Hematopoietic multipotent progenitor cell treated with erythropoietin and hydrocortisone succinate and interleukin-3 and kit ligand, for 17 days (in vitro differentiated cells): ENCODE data around the gene SCN9A.
"Not testable (repeated sequence)": the region's sequence is repeated elsewhere in the genome, so short reads cannot be mapped to it uniquely, and the experiment has no call there.

Experiments
- DNase-seq: peaks from one replicate; pipeline ENCODE4 v3.0.0-alpha.2; 2015; ENCODE audit warnings: low spot score

SCN9A gene

DNA sequence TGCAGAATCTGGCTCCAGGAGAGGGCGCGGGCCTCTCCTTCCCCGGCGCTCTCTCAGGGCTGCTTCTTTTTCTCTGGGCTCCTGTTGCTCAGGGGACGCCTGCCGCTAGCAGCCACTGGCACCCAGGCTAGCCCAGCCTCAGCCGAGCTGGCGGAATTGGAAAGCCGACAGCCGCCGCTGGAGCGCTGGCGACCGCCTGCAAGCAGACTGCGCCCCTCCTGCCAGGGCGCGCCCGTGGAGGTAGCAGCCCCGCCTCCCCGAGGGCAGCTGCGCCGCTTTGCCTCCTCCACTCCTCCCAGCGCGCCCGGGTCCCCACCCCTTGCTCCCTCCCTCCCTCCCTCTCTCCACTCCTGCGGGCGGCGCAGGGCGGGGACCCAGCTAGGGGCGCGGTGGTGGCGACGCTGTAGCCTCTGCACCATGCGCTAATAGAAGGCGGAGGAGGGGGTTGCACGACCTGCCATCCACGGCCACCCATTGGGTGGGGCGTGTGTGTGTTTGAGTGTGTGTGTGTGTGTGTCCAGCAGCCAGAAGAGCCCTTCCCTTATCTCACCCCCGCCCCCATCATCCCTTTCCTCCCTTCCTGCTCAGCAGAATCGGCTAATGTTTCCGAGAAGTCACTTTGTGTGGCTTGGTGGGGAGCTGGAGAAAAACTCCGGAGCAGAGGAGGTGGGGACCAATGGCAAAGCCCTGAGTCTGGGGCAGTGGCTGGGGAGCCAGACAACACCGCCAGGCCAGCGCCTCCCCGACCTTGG, at the start of gene SCN9A:
Gene SCN9A (minus strand): TSS at position 209 of the 752 bp plus-strand sequence. CDS start 64,188 bp downstream, outside the sequence.
- DNase-seq: peak; percentile 54

DNA sequence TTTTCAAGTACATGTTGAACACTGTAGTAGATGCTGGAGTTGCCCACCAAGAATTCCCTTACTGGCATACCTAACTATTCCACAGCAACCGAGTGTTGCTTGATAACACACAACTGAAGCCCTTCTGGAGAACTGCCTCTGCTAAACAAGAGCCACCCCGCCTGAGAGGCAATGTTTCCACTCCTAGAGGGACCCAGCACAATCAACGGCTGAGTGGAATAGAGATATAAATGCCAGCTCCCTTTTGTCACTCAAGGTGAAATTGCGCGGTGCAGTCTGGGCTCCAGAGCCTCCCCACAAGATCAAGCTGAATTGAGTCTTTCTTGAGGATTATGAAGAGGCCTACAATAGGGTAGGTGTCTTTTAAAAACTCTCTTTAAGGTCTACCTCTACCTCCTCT, 49.1 kb upstream of the SCN9A start:
- DNase-seq: no peak

DNA sequence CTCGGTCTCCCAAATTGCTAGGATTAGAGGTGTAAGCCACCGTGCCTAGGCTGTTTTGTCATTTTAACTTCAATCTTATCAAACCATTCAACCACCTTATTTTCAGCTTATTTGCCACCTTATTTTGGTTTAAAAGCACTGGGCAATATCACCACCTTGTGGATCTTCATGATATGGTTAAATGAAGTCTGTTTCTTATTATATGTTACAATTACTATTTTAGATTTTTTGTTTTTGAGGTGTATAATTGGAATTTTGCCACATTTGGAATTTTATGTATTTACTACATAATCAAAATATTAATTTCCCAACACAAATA, 43.8 kb upstream of the SCN9A start:
- DNase-seq: no peak

DNA sequence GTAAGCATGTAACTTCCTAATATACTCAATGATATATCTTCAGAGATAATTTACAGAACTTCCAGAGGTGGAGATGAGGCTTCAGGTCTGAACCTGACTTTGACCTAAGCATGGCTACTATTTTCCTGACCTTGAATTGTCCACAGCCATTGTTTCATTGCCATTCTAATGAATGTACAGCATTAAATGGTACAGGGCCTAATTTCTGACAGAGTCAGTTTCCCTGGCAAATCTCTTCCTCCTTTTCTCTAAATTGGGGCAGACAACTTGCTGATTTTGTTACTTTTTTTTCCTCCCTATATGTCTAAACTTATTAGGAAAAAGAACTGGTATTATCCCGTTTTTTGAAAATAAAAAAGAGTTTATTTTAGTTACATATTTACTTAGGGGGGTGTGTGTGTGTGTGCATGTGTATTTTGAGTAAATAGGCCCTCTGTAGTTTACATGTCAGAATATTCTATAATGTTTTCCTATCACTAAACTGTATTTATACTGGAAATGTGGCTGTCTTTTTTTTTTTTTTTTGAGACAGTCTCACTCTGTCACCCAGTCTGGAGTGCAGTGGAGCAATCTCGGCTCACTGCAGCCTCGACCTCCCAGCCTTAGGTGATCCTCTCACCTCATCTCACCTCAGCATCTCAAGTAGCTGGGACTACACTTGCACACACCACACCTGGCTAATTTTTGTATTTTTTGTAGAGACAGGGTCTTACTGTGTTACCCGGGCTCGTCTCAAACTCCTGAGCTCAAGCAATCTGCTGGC, 43.3 kb upstream of the SCN9A start:
- DNase-seq: no peak

DNA sequence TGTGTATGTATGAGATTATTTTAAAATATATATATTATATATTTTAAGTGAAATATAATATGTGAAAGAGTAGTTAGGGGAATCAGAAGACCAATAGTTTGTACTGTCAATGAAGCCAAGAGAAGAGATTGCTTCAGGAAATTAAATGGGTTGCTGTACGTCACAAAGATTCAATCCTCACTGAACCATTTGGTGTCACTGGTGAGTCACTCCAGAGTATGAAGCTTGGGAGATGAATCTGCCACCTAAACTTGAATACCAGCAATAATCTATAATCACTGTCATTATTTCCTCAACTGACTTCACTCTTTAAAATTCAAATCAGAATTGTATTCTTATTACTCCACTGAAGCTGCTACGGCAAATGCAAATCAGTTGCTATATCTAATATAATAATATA, 41.9 kb upstream of the SCN9A start:
- DNase-seq: no peak

DNA sequence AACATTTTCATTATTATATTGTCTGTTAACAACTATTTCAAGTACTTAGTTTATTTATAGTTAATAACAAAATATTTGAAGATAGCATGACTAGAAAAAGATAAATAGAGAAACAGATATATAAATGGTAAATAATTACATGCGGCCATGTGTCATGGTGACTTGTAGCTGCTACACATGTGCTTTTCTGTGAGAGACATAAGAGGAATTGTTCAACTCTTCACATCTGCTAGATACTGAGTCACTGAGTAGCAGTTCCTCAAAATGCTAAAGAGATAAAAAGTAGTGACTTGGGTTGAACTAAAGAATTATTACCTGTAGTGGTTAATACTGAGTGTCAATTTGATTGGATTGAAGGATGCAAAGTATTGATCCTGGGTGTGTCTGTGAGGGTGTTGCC, 37.5 kb upstream of the SCN9A start:
- DNase-seq: no peak

DNA sequence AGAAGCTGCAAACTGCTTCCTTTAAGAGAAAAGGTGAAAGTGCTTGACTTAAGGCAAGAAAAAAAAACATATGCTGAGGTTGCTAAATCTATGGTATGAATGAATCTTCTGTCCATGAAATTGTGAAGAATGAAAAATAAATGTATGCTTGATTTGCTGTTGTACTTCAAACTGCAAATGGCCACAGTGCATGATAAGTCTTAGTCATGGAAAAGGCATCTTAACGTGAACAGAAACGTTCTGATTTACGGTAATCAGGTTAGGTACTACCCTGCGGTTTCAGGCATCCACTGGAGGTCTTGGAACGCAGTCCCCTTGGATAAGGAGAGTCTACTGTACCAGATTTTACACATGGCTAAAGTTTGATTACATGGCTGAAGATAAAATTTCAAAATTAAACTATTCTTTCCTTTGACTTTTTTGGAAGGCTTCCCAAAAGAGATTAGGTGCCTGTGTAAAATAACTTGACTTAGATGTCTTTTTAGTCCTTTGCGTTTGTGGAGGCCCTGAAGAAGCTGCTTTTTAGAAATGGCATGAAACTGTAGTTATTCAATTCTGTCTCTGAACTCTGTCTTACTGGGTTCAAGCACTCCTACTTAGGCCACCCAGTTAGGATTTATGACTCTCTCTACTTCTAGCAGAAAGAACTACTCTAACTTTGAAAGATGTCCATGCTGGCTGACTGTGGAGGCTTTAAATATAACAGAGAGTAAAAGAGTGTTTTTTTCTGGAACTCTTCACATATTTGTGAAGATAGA, 35.9 kb upstream of the SCN9A start:
- no peak for DNase-seq

DNA sequence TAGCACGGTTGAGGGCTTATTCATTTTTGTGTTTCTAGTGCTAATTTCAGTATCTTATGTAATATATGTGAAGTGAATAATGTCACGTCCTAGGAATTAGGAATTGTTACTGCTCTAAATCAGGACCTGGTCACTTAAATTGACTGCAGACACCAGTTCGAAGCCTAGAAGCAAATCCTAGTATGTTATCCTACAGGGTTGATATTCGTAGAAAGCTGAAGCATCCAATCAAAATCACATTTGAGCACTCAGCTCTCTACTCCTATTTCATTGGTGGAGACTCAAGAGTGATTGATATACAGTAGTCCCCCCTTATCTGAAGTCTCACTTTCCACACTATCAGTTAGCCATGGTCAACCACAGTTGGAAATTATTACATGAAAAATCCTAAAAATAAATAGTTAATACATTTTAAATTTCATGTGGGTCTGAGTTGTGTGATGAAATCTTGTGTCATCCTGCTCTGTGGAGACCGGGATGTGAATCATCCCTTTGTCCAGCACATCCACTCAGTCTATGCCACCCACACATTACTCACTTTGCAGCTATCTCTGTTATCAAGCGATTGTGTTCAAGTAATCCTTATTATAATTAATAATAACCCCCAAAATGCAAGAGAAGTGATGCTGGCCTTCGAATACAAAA, 35.2 kb upstream of the SCN9A start:
- no peak for DNase-seq

DNA sequence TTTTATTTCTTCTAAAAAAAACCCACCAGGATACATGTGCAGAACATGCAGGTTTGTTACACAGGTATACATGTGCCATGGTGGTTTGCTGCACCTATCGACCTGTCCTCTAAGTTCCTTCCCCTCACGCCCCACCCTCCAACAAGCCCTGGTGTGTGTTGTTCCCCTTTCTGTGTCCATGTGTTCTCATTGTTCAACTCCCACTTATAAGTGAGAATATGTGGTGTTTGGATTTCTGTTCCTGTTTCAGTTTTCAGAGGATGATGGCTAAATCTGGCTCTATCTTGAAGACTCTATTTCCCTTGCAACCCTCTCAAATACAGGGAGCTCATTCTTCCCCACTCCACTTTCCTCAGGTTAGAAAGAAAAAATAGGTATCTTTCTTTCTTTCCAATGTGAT, 32.0 kb upstream of the SCN9A start:
- DNase-seq: not testable (repeated sequence)

DNA sequence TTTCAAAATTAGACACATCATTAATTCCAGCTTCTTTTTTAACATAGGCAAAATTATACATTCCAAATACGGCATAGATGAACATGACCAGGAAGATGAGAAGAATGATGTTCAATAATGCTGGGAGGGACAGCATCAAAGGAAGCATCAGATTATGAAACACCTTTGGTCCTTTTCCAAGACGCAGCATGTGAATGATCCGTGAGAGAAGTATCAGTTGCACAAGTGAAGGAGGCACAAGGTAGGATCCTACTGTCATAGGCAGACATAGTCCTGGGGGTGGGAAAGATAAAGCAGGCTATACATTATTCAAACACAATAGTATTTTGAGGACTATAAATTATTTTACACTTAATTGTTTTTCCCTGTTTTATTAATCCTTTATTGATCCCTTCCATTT, 30.6 kb upstream of the SCN9A start:
- no peak for DNase-seq

DNA sequence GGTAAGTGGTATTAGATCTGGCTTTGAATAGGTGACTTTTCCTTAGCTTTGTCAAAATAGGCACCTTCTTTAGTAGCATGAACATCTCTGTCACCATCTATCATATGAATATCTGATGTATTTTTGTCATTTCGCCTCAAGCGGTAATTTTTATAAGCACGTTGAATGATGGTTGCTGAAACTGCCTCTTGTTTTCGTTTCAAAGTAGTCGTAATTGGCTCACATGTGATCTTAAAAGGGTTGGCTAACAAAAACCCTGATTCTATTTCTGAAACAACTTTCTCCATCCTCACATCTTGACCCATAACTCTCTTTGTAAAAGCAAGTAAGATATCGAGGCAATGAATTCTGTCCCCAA, 29.8 kb upstream of the SCN9A start:
- no peak for DNase-seq

DNA sequence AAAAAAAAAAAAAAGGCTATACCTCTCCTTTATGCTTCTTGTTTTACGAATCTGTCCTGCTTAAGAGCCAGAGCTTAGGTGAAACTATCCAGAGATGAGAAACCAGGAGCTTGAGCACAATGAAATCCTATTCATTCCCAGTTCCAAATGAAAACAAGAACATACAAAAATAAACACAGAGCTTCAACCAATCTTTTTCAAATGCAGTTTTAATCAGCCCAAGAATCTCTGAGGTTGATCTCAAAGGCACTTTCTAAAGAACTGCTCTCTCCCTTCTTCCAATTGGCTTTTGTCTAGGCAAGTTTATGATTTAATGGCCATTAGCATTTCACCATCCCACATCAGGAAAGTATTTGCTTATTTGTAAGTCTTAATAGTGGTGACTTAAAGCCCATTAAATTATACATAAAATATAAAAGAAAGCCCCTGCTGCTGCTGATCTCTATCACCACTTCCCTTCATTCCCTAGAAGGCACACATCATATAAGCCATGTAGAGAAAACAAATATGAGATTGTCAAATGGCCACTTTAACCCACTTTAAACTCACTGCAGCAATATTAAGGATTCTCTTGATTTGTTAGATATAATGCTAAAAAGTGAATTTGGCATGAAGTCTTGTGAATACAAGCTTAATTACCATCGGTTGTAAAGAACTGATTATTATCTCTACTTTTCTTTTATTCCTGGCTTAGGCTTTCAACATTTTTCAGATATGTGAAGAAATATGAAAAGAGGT, 29.3 kb upstream of the SCN9A start:
- DNase-seq: no peak

DNA sequence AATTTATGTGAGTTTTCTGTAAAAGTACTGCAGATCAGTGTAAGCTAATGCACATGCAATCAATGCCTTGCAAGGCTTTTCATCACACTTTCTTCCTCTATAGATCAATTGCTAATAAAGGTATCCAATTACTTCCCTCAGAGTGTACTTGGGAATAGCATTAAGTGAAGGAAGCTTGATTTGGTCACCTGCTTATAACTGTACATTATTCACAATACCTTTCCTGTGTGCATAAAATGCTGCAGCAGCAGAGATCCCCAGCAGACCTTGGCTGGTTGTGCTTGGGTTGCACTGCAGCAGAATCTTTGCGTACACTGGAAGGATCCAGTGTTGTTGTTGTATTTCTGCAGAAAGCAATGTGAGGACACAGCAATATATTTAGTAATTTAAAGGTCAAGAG, 18.5 kb upstream of the SCN9A start:
- no peak for DNase-seq

DNA sequence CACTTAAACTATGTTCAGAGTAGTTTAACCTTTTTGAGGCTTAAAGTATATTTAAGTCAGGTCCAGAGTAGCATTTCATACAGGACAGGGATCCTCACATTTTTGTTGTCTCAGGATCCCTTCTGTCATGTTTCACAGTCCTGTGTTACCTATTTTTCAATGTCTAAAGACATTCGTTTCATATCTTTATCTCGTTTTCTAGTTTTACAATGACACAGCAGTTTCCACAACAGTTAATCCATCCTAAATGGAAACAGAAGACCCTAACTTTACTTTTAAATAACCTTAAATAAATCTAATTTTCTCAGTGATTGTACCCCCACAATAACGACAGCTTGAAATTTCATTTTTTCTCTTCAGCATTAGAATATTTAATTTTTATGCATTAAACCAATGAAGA, 17.3 kb upstream of the SCN9A start:
- DNase-seq: no peak

DNA sequence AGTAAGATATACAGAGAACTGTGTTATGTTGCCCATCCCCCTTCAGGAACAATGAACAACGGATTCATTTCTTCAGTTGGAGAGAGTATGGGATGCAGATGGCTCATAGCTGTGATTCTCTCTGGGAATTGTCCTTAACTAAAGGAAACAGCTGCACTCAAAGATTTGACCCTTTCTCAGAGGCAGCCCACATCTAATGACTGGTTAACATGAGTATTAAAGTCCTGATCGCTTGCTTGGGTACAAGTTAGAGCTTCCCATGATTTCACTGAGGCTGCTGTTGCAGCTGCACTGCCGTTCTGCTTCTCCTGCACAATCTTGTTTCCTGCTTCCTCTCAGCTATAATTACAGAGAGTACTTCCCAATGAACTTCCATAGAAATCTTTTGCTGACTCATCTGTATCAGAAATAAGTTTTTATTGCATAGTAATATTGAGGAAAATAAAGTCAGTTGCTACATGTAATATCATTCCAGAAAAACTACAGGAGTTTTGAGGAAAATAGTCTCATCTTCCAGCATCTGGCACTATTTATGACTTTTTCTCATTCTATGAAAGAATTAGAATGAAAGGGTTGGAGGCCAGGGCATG, 12.8 kb upstream of the SCN9A start:
- no peak for DNase-seq

DNA sequence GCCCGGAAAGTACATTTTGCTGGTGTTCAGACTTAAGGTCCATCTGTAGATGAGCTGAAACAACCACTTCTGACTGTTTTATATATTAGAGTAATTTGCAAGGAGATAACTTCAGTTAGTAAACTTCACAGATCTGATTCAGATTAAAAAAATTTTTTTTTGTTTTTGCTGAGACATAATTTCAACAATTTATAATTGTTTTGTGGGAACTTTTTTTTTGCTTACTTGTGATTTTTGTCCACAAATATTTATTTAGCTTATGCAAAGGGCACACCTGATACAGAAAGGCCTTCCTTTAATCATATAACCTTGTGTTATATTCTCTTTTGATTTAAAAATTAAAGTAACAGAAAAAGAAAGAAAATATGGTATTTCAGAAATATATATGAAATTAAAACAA, 9.6 kb upstream of the SCN9A start:
- DNase-seq: no peak

DNA sequence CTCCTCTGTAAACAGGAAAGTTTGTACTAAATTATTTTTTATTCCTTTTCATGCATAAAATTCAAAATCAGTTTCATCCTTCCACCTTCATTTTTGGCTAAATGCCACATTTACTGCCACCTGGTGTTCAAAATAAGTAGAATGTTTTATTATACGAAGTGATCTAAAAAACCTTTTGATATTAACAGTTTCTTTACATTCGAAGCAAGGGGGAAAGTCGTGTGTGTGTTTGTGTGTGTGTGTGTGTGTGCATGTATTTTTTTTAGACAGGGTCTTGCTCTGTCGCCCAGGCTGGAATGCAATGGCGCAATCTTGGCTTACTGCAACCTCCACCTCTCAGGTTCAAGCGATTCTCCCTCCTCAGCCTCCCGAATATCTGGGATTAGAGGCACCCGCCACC, 9.0 kb upstream of the SCN9A start:
- DNase-seq: peak; percentile 10

DNA sequence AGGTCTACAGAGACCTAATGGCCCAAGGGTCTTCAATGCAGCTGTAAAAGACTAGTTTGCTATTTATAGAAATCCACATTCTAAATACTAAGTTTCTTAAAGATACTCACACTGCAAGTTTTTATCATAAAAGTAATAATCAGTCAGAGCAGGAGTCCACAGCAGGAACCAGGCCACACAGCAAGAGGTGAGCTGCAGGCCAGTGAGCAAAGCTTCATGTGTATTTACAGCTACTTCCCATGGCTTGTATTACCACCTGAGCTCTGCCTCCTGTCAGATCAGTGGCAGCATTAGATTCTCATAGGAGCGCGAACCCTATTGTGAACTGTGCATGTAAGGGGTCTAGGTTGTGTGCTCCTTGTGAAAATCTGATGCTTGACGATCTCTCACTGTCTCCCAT, 6.7 kb upstream of the SCN9A start:
- DNase-seq: no peak

DNA sequence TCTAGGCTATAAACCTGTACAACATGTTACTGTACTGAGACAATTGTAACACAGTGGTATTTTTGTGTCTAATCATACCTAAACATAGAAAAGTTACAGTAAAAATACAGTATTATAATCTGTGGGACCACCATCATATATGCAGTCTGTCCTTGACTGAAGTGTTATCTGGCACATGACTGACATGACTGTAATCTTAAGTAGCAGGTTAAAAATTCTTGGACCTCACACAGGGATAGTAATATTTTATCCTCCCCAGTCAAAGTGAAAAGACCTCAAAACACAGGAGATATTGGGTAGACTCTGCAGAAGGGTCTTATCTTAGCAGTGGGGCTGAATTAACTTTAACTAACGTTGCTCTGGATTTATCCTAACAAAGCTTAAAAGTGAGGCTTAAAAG, 4.9 kb upstream of the SCN9A start:
- DNase-seq: no peak

DNA sequence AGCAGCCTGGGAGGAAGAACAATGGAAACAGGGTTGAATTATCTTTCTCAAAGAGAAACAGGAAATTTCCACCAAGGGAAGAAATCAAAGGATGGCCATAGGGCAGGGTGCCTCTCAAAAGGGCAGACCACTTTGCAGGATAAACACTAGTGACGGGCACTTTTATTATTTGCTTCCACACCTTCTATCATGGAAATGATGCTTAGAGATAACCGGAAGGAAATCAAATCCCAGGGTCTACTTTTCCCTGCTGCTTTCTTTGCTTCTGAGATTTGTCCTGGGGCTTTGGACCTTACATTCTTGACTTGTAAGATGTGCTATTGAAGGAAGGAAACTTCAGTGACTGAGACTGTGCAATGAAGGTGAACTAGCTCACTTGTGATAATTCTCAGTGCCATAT, 1.1 kb upstream of the SCN9A start:
- no peak for DNase-seq

DNA sequence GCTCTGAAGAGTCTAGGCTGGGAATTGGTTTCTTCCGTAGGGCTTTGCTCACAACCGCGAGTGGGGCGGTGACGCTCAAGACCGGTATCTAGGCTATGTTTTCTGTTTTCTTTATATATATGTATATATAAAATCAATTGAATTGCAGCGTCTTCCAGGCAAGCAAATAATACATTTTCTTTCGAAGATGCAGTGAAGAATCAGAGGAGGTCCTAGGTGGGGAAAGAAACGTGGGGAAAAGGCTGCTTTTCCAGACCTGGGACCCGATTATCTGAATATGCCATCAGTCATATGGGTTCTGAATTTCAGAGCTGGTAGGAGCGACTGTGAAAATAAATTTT, 714 bp upstream of the SCN9A start:
- no peak for DNase-seq
